PC-3 (cell line): Measurements from ENCODE around the gene TLR5. TPM values are rescaled to one million over a fixed set of nuclear protein-coding genes. Genes with fewer than 3 reads are reported as not detected.

Experiments used
- ATAC-seq: fragments of 200-7000 bp; cut with Tn5 transposase; 2 replicates; pipeline ENCODE4 v1.9.1; 2020; ENCODE audit warnings: mild to moderate bottlenecking, moderate library complexity
- BruUV-seq: library from RNA; stranded (reverse); fragments of 400-500 nt; replicated peaks from 2 replicates; lab custom pipeline; 2021; lab: Mats Ljungman, UMichigan
- CTCF ChIA-PET: fragments of 300-600 bp; sonication (Branson Sonifier 250); formaldehyde crosslinking; loops from one replicate; lab custom pipeline; 2022; ENCODE audit warnings: antibody characterized with exemption; lab: Charles Lee
- POLR2A ChIA-PET: fragments of 300-600 bp; sonication (Branson Sonifier 250); formaldehyde crosslinking; loops from one replicate; lab custom pipeline; 2022; ENCODE audit warnings: antibody characterized with exemption; ENCODE audit not compliant: unreplicated experiment; lab: Charles Lee
- DNase-seq: peaks from one replicate; pipeline ENCODE4 v3.0.0-alpha.2; 2015
- H2AFZ ChIP-seq: fragments of 300-600 bp; sonication (generic); 2 replicates; pipeline ENCODE4 v1.6.0; 2016; ENCODE audit warnings: antibody characterized with exemption, low read length
- H3F3A ChIP-seq: fragments of 300-600 bp; sonication (generic); one replicate; pipeline ENCODE4 v1.6.0; 2017; ENCODE audit warnings: antibody characterized with exemption, low read length, control low read depth, mild to moderate bottlenecking; ENCODE audit not compliant: unreplicated experiment
- H3K27ac ChIP-seq: fragments of 300-600 bp; sonication (generic); 2 replicates; pipeline ENCODE4 v1.5.1; 2016; ENCODE audit warnings: mild to moderate bottlenecking, low read length
- H3K27me3 ChIP-seq: fragments of 300-600 bp; sonication (generic); 2 replicates; pipeline ENCODE4 v1.6.1; 2016; ENCODE audit warnings: low read length, mixed read lengths
- H3K36me3 ChIP-seq: fragments of 300-600 bp; sonication (generic); 2 replicates; pipeline ENCODE4 v1.6.1; 2016; ENCODE audit warnings: low read depth, mixed run types, low read length, mixed read lengths
- H3K4me1 ChIP-seq: fragments of 300-600 bp; sonication (generic); 2 replicates; pipeline ENCODE4 v1.5.1; 2016; ENCODE audit warnings: low read length; ENCODE audit not compliant: insufficient read depth
- H3K4me2 ChIP-seq: fragments of 300-600 bp; sonication (generic); 2 replicates; pipeline ENCODE4 v1.6.0; 2016; ENCODE audit warnings: low read length
- H3K4me3 ChIP-seq: fragments of 300-600 bp; sonication (generic); 2 replicates; pipeline ENCODE4 v1.5.1; 2016; ENCODE audit warnings: mild to moderate bottlenecking, low read length, mixed read lengths
- H3K79me2 ChIP-seq: fragments of 300-600 bp; sonication (generic); 2 replicates; pipeline ENCODE4 v1.6.1; 2017; ENCODE audit warnings: low read length, mixed read lengths
- H3K9ac ChIP-seq: fragments of 300-600 bp; sonication (generic); 2 replicates; pipeline ENCODE4 v1.6.0; 2016; ENCODE audit warnings: mild to moderate bottlenecking, low read length
- H3K9me2 ChIP-seq: fragments of 300-600 bp; sonication (generic); replicated peaks from 2 replicates; pipeline ENCODE4 v1.6.1; 2016; ENCODE audit warnings: mixed run types, low read length, mixed read lengths
- H3K9me3 ChIP-seq: fragments of 300-600 bp; sonication (generic); 2 replicates; pipeline ENCODE4 v1.6.1; 2016; ENCODE audit warnings: low read length, mixed read lengths
- H4K20me1 ChIP-seq: fragments of 300-600 bp; sonication (generic); 2 replicates; pipeline ENCODE4 v1.6.1; 2016; ENCODE audit warnings: low read length, mixed read lengths
- CTCF ChIP-seq: fragments of 300-600 bp; sonication (generic); conservative IDR thresholded peaks from 2 replicates; pipeline ENCODE4 v1.5.1; 2017; ENCODE audit warnings: antibody characterized with exemption, low read depth, mild to moderate bottlenecking, low read length
- EZH2 ChIP-seq: fragments of 300-600 bp; sonication (generic); IDR thresholded peaks from one replicate; pipeline ENCODE4 v1.6.1; 2017; ENCODE audit warnings: antibody characterized with exemption, mild to moderate bottlenecking, low read length; ENCODE audit not compliant: unreplicated experiment
- EZH2phosphoT487 ChIP-seq: fragments of 300-600 bp; sonication (generic); IDR thresholded peaks from 2 replicates; pipeline ENCODE4 v1.6.1; 2018; ENCODE audit warnings: mild to moderate bottlenecking, antibody characterized with exemption, low read length, borderline replicate concordance
- intact Hi-C: fragments of 100-400 bp; cut with micrococcal nuclease; formaldehyde crosslinking; loops from 2 replicates; pipeline ENCODE4 v1.9.0; 2023
- total RNA-seq: library from RNA; depleted of rRNA; stranded (reverse); fragments of >200 nt; gene quantifications from 2 replicates; pipeline ENCODE4 v1.2.3, GENCODE V29; 2014

The TLR5 gene
- total RNA-seq, 1 experiment from 2014 or later = 1.2 TPM

GRCh38 chr1:223153177-223154119 lies 10.4 kb upstream of the TLR5 start:
- ATAC-seq (no peak), DNase-seq (no peak)
- no peaks in the 10 kb centered on the region for H3K79me2 ChIP-seq
- TF ChIP-seq CTCF (no peak), EZH2phosphoT487 (no peak), EZH2 (no peak)
- ChIA-PET POLR2A (no interaction called here), CTCF (no interaction called here)
- peaks cover 15% of the 10 kb centered on the region for H3K27me3 ChIP-seq
- no peak overlapping the region for H3K4me2 ChIP-seq
- no peaks in the 10 kb centered on the region for H3K4me1 ChIP-seq
- H3K4me3 ChIP-seq = no peak overlapping the region
- no peaks in the 10 kb centered on the region for H3K36me3 ChIP-seq
- intact Hi-C loops = no loop called here
- no peak overlapping the region for H2AFZ ChIP-seq
- H3F3A ChIP-seq = no peaks in the 10 kb centered on the region
- no peak overlapping the region for H3K27ac ChIP-seq
- H4K20me1 ChIP-seq = no peaks in the 10 kb centered on the region
- no peaks in the 10 kb centered on the region for H3K9me2 ChIP-seq
- H3K9ac ChIP-seq = no peak overlapping the region
- H3K9me3 ChIP-seq = no peaks in the 10 kb centered on the region
- no TSS peak for BruUV-seq

GRCh38 chr1:223152399-223152798 lies 9.4 kb upstream of the TLR5 start:
- POLR2A ChIA-PET = no interaction called here
- Histone ChIP-seq H3K79me2 (no peaks in the 10 kb centered on the region), H3K4me2 (no peak overlapping the region), H3K27ac (no peak overlapping the region), H3K36me3 (no peaks in the 10 kb centered on the region), H3F3A (no peaks in the 10 kb centered on the region), H3K9ac (no peak overlapping the region), H3K4me1 (no peaks in the 10 kb centered on the region), H2AFZ (no peak overlapping the region), H3K4me3 (no peak overlapping the region), H3K9me2 (no peaks in the 10 kb centered on the region), H3K9me3 (0 out of 2 replicates have a peak, but pooled peaks cover under 1% of the 10 kb centered on the region), H3K27me3 (peaks cover 5% of the 10 kb centered on the region; the same call in 1 of the 2 replicates), H4K20me1 (no peaks in the 10 kb centered on the region)
- ATAC-seq = no peak
- intact Hi-C loops = no loop called here
- CTCF ChIA-PET = no interaction called here
- no peak for DNase-seq
- TF ChIP-seq EZH2phosphoT487 (no peak), CTCF (no peak), EZH2 (no peak)
- no TSS peak for BruUV-seq

- DNase-seq (no peak), ATAC-seq (no peak)
- no peaks in the 10 kb centered on the region for H3K4me1 ChIP-seq
- no peaks in the 10 kb centered on the region for H3K9me2 ChIP-seq
- intact Hi-C loops = no loop called here
- CTCF ChIA-PET = no interaction called here
- no peaks in the 10 kb centered on the region for H3K36me3 ChIP-seq
- no peak overlapping the region for H3K4me2 ChIP-seq
- H3K4me3 ChIP-seq = no peak overlapping the region
- no peaks in the 10 kb centered on the region for H3F3A ChIP-seq
- H4K20me1 ChIP-seq = no peaks in the 10 kb centered on the region
- BruUV-seq = no TSS peak
- no peak overlapping the region for H2AFZ ChIP-seq
- no peak overlapping the region for H3K9ac ChIP-seq
- TF ChIP-seq CTCF (no peak), EZH2 (no peak), EZH2phosphoT487 (no peak)
- H3K27ac ChIP-seq = no peak overlapping the region
- no peaks in the 10 kb centered on the region for H3K79me2 ChIP-seq
- H3K27me3 ChIP-seq = peaks cover 5% of the 10 kb centered on the region; the same call in 1 of the 2 replicates
- H3K9me3 ChIP-seq = 0 out of 2 replicates have a peak, but pooled peaks cover 4% of the 10 kb centered on the region
- POLR2A ChIA-PET = no interaction called here
Measured at GRCh38 chr1:223150443-223150842, 7.4 kb upstream of the TLR5 start.
